GM21381 (cell line): ENCODE data around the gene TCERG1L.

Experiments
- ATAC-seq: cut with Tn5 transposase; IDR thresholded peaks from one replicate; pipeline ENCODE4 v1.9.1; 2021; ENCODE audit warnings: mild to moderate bottlenecking, moderate library complexity; ENCODE audit not compliant: unreplicated experiment

The TCERG1L gene

GRCh38 chr10:131131726-131132591 lies 179.6 kb downstream of the TCERG1L start:
- ATAC-seq, result no peak

DNA sequence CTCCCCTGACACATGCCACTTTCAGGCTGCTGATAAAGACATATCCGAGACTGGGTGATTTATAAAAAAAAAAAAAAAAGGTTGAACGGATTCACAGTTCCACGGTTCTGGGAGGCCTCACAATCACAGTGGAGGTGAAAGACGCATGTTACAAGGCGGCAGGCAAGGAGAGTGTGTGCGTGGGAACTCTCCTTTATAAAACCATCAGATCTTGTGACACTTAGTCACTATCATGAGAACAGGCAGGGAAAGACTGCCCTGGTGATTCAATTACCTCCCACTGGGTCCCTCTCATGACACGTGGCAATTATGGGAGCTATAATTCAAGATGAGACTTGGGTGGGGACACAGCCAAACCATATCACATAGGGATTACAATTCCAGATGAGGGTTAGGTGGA lies 181.5 kb downstream of the TCERG1L start:
- ATAC-seq, result no peak

DNA sequence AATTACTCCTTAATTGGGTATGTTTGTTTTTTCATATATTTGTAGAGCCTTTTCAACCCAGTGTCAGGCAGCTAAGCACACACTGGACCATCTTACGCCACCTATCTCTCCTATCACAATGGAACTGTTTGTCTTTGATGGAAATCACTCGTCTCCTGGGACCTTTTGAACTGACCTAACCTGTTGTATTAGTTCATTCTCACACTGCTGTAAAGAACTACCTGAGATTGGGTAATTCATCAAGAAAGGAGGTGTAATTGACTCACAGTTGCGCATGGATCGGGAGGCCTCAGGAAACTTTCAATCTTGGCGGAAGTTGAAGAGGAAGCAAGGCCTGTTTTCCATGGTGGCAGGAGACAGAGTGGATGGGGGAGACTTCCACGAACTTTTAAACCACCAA lies 182.0 kb downstream of the TCERG1L start:
- no peak for ATAC-seq

DNA sequence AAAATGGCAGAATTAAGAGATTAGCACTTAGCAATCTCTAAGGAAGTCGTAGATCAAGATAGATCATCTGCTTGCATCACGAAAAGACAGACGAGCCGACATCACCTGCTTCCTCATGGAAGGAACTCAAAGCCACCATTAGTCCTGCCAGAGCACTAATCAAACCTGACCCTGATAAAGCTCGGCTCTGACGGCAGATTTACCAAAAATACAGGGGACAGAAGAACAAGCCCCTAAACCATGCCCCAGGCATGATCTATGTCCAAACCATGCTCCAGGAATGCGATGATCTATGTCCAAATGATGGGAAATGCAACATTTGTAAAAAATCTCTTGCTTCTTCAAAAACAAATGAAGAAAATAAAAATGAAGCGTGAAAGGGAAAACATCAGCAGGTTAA lies 182.8 kb downstream of the TCERG1L start:
- no peak for ATAC-seq

GRCh38 chr10:131127610-131128009 lies 183.9 kb downstream of the TCERG1L start:
- ATAC-seq, result no peak

DNA sequence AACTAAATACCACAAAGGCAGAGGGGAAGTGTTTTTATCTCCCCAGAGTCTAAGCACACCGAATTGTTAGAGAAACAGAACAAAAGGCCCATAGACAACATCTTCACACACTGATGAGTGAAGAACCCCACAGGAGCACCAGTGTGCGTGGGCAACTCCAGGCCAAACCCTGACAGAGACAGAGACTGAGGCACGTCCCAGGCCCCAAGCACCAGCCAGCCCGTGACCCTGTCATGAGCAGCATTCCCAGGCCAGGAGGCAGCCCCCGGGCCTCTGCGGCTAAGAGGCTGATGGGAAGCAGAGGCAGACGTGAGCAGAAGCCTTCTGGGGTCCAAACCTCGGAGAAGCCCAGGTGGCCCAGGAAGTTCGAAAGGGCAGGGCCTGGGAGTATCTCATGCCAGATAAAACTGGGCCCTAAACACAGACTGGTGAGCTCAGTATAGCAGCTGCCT lies 184.4 kb downstream of the TCERG1L start:
- ATAC-seq, result no peak

DNA sequence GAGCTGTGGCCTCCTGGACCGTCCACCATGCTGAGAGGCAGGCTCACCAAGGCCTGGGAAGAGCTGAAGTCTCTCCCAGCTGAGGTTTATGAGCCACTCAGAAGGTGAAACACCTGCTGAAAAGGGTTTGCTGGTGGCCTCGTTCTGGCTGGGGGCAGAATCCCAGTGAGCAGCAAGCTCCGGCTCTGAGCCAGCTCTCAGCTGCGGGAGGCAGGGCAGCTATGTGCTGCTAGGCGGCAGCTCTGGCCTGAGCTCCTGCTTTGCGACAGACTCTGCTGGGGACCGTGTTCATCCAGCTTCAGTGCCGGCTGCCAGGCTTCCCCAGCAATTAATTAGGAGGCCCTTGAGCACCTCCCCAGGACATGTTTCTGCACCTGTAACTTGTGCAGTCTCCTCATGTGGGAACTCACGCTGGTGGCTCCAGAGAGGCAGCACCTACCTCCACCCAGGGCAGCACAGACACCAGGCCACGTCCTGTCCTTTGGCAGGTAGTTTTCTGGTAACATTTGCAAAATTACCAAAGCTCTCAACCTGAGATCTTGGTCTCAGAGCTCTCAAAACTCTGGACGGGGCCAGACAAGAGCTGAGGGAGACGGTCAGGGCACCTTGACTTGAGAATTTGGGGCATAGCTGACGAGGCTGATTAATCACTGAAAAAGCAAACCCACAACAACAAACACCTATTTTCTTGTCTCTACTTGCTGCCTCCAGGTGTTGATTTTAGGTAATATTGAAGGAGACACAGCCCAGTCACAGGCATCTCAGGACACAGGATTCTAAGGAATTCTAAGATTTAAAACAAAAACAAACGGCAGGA lies 185.0 kb downstream of the TCERG1L start:
- ATAC-seq, result no peak

DNA sequence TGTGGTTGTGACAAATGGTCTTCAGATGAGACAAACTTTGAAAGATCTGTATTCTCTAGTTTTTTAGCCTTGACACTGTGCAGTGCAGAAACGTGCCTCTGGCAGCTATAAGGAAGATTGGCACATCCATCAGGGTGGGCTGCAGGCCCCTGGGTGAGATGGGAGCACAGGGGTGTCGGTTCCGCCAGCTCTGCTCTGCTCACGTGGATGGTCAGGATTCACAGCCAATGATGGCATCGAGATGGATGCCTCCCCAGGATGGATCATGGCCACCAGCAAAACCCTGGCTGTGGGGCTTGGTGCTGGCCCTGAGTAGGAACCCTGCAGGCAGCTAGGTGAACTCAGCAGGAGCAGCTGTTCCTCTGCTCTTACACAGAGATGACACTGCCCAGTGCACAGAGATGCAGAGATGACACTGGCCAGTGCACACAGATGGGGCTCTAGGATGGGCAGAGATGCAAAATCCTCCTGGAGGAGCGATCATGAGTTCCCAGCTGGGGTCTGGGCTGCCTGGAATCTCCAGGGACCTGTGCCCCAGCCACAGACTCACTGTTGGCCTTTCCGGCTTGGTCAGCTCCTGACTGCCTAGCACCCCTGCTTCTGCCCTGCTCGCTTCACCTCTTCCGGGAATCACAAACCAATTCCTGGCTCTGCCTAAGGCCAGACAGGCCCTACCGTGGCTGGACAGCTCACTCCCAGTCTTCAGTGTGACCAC lies 185.9 kb downstream of the TCERG1L start:
- no peak for ATAC-seq

GRCh38 chr10:131124945-131125344 lies 186.6 kb downstream of the TCERG1L start:
- no peak for ATAC-seq

DNA sequence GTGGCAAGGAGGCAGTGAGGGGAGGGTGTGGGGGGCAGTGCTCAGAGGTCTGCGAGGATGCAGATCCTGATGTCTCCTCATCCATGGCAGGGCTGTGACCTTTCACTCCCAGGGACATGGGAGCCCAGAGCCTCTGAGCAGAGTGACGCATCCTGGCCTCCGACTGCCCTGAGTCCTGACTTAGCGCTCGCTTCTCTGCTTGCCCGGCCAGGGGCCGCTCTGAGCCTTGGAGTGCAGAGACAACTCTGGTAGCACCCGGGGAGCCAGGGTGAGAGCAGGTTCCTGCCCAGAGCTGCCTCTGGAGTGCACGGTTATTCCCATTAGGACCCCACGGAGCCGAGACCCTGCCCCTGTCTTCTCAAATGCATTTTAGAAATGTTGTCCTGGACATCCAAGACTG lies 188.0 kb downstream of the TCERG1L start:
- no peak for ATAC-seq

- ATAC-seq, result no peak
Measured at GRCh38 chr10:131121511-131122035, 189.9 kb downstream of the TCERG1L start.

DNA sequence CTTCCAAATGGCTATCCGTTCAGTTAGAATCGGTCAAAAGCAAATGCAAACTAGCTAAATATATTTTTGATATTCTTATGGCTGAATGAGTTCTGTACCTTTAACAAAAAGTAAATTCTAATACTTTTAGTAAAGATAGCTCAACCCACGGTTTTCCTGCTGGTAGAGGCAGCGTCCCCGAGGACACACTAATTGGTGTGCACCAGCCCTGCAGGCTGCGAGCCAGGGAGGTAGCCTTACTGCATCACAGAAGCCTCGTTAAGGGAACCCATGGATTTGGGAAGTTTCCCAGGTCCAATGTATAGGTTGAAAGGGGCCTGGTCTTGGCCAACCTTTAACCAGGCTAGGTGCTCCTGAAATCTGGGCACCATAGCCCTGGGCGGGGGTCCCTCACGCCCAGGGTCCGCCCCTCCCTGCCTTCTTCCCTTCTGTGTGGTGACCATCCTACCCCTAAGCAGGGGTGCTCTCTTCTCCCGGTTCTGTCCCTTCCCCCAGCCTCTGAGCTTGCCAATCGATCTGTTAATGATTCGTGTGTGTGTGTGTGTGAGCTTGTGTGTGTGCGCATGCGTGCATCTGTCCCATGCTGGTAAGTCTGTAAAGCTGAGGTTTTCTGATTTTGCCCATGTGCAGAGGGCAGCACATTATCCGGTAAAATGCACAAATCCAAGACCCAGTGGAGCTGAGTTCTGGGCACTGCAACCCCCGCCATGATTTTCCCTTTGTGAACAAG lies 191.7 kb downstream of the TCERG1L start:
- ATAC-seq, result no peak

DNA sequence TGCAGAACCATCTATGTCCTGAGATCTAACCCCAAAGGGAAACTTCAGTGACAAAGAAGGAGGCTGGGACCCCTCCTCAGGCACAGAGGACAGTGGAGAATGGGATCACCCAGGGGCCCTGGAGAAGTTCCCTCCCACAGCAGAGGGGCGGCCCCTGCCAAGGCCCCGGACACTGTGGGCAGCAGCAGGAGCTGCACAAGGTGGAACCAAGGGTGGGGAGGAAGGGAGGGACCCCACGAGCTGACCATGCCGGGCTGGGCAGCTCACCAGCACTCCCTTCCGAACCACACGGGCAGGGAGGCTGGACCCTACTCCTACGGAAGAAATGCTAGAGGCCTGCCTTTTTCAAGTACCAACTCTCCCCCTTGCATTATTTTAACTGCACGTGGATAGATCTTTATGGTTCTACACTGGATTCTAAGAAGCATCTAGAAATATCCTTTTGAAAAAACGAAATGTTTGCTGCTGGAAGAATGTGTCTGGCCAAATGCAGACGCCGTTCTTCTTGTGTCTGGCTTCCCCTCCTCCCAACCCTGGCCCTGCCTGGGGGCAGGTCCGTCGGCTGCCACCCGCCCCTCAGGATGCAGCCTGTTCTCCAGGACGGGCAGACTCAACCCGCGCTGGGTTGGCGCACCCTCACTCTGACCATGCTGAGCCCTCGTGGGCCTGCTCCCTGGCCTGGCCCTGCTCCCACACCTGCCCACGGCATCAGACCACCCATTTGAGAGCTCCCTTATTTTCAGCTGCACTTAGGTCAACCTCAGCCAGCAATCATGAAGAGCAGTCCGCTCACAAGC lies 193.9 kb downstream of the TCERG1L start:
- ATAC-seq, result no peak

DNA sequence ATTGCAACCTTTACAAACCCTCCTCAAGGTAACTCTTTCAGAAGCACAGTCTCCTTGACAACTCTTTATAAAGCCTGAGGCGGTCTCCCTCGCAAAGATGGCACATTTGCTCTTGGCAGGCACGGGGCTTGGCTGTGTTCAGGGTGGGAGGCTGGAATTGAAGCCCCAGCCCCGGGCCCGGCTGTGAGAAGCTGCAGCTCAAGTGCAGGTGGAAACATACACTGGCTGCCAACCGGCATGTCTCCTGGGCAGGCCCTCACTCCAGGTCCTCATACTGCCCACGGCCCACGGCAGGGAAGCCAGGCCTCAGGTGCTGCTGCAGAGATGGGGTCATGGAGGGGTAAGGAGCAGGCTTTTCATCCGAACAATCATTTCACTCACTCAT lies 194.5 kb downstream of the TCERG1L start:
- no peak for ATAC-seq

DNA sequence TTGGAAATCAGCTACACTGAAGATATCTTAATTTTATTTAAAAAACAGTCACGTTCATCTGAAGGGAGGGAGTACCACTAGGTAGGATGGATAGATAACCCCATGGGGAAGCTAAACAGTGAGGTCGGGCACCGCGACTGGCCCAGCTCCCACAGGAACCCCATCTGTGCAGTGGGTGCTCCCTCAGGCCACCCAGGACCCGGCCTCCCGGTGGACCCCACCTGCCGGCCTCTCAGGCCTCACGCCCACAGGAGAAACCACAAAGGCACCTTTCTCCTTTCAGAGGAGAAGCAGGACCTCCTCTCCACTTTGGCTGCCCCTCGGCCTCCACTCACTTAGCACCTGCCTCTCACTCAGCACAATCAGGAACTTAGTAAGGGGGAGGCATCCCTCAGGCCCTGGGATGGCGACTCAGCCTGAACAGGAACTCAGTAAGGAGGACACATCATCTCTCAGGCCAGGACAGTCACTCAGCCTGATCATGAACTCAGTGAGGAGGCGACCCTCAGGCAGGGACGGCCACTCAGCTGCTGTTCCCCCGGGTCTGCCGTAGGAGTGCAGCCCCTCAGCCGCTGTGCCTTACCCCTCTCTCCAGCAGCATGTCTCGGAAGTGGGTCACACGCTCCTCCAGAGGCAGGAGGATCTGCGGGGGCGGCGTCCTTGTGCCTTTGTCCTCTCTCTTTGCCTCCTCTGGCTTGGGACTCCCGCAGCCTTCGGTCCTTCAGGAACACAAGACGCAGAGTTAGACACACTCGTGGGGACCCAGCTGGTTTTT lies 195.1 kb downstream of the TCERG1L start:
- ATAC-seq, result no peak

DNA sequence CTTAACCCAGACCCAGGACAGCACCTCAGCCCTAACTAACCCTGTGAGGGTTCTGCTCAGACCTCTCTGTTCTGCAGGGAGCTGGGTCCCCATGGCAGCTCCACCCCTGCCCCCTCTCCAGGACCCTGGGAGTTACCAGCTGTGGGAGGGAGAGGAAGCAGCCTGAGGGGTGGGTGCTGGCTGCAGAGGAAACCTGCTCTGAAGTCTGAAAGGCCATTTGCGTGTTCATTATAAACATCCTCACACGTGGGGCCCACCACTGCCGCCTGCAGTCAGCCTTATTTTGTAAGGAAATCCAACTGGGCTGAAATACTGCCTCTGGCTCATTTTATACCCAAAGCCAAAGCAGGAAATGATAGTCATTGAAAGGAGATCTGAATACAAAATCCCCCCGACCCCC lies 195.7 kb downstream of the TCERG1L start:
- ATAC-seq, result no peak

DNA sequence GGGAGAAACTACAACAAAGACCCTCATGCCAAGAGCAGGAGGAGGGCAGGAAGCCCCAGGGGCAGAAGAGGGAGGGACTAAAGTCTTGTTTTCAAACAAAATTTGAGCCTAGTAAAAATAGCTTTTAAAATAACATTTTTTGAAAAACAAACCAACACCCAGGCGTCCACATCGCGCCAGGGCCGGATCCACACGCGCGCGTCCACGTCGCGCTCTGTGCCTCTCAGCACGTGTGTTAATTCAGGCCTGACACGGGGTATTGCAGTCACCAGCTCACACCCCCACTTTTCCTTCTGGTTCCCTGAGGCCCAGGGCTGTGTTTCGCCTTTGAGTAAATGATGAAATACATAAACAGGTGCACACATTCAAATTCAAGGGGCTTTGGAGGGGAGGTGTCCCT lies 196.2 kb downstream of the TCERG1L start:
- ATAC-seq, result no peak

- no peak for ATAC-seq
Measured at GRCh38 chr10:131114846-131115245, 196.7 kb downstream of the TCERG1L start.

- no peak for ATAC-seq
Measured at GRCh38 chr10:131113709-131114291, 197.7 kb downstream of the TCERG1L start.
